GM21390 (cell line): Measurements from ENCODE around the gene KLF8.

Experiments used
- ATAC-seq: cut with Tn5 transposase; IDR thresholded peaks from one replicate; pipeline ENCODE4 v1.9.1; 2021; ENCODE audit not compliant: unreplicated experiment

KLF8 gene

GRCh38 chrX:56308726-56309125 lies 76.6 kb downstream of the KLF8 start:
- no peak for ATAC-seq

- ATAC-seq, result no peak
Measured at GRCh38 chrX:56309881-56310280, 77.7 kb downstream of the KLF8 start.

- ATAC-seq, result no peak
Measured at GRCh38 chrX:56310581-56310980, 78.4 kb downstream of the KLF8 start.

- ATAC-seq, result no peak
Measured at GRCh38 chrX:56313308-56313707, 81.2 kb downstream of the KLF8 start.

- ATAC-seq, result no peak
Measured at GRCh38 chrX:56314334-56314733, 82.2 kb downstream of the KLF8 start.

GRCh38 chrX:56318076-56318475 lies 85.9 kb downstream of the KLF8 start:
- ATAC-seq, result no peak

GRCh38 chrX:56319165-56319564 lies 87.0 kb downstream of the KLF8 start:
- no peak for ATAC-seq
